MM.1S (cell line): ENCODE results near the gene TRIM72.
A peak's percentile ranks its signal among the peaks of the same experiment; 100 is the strongest.

Source experiments
- DNase-seq: peaks from one replicate; pipeline ENCODE4 v3.0.0-alpha.2; 2015
- H2AFZ ChIP-seq: fragments of 300-600 bp; sonication (generic); 2 replicates; pipeline ENCODE4 v1.6.0; 2016; ENCODE audit warnings: antibody characterized with exemption, low read length
- H3F3A ChIP-seq: fragments of 300-600 bp; sonication (generic); 2 replicates; pipeline ENCODE4 v1.6.1; 2016; ENCODE audit warnings: mild to moderate bottlenecking, antibody characterized with exemption, low read length, moderate library complexity, mixed read lengths; ENCODE audit not compliant: insufficient read depth
- H3K27ac ChIP-seq: fragments of 300-600 bp; sonication (generic); 2 replicates; pipeline ENCODE4 v1.5.1; 2016; ENCODE audit warnings: mild to moderate bottlenecking, low read length
- H3K27me3 ChIP-seq: fragments of 300-600 bp; sonication (generic); replicated peaks from 2 replicates; pipeline ENCODE4 v1.6.0; 2016; ENCODE audit warnings: low read length; ENCODE audit not compliant: insufficient read depth
- H3K36me3 ChIP-seq: fragments of 300-600 bp; sonication (generic); replicated peaks from 2 replicates; pipeline ENCODE4 v1.6.1; 2016; ENCODE audit warnings: mild to moderate bottlenecking, low read length, mixed read lengths; ENCODE audit not compliant: insufficient read depth
- H3K4me1 ChIP-seq: fragments of 300-600 bp; sonication (generic); 2 replicates; pipeline ENCODE4 v1.6.1; 2016; ENCODE audit warnings: low read length, mixed read lengths
- H3K4me2 ChIP-seq: fragments of 300-600 bp; sonication (generic); 2 replicates; pipeline ENCODE4 v1.6.0; 2016; ENCODE audit warnings: low read depth, low read length
- H3K4me3 ChIP-seq: fragments of 300-600 bp; sonication (generic); 2 replicates; pipeline ENCODE4 v1.5.1; 2016; ENCODE audit warnings: low read length, mixed read lengths
- H3K79me2 ChIP-seq: fragments of 300-600 bp; sonication (generic); 2 replicates; pipeline ENCODE4 v1.6.1; 2016; ENCODE audit warnings: mixed run types, low read length, mixed read lengths
- H3K9ac ChIP-seq: fragments of 300-600 bp; sonication (generic); 2 replicates; pipeline ENCODE4 v1.6.1; 2016; ENCODE audit warnings: low read length, mixed read lengths
- H3K9me2 ChIP-seq: fragments of 300-600 bp; sonication (generic); replicated peaks from 2 replicates; pipeline ENCODE4 v1.6.1; 2016; ENCODE audit warnings: mild to moderate bottlenecking, low read length, mixed read lengths; ENCODE audit not compliant: insufficient read depth
- H3K9me3 ChIP-seq: fragments of 300-600 bp; sonication (generic); replicated peaks from 2 replicates; pipeline ENCODE4 v1.6.1; 2016; ENCODE audit warnings: mild to moderate bottlenecking, low read length, mixed read lengths; ENCODE audit not compliant: insufficient read depth
- H4K20me1 ChIP-seq: fragments of 300-600 bp; sonication (generic); 2 replicates; pipeline ENCODE4 v1.6.1; 2016; ENCODE audit warnings: mild to moderate bottlenecking, low read length, moderate library complexity, mixed read lengths; ENCODE audit not compliant: insufficient read depth
- EZH2 ChIP-seq: fragments of 300-600 bp; sonication (generic); optimal IDR thresholded peaks from 2 replicates; pipeline ENCODE3; 2017; ENCODE audit warnings: low read depth, mild to moderate bottlenecking, antibody characterized with exemption, low read length, mixed read lengths
- EZH2phosphoT487 ChIP-seq: fragments of 300-600 bp; sonication (generic); IDR thresholded peaks from 2 replicates; pipeline ENCODE4 v1.6.1; 2018; ENCODE audit warnings: antibody characterized with exemption, low read length
- TF ChIP-seq, protein P1 (sequence below): fragments of 300-600 bp; sonication (generic); IDR thresholded peaks from 2 replicates; pipeline ENCODE4 v1.5.1; 2016; ENCODE audit warnings: antibody characterized with exemption, low read length, mixed read lengths

The TRIM72 gene

DNA sequence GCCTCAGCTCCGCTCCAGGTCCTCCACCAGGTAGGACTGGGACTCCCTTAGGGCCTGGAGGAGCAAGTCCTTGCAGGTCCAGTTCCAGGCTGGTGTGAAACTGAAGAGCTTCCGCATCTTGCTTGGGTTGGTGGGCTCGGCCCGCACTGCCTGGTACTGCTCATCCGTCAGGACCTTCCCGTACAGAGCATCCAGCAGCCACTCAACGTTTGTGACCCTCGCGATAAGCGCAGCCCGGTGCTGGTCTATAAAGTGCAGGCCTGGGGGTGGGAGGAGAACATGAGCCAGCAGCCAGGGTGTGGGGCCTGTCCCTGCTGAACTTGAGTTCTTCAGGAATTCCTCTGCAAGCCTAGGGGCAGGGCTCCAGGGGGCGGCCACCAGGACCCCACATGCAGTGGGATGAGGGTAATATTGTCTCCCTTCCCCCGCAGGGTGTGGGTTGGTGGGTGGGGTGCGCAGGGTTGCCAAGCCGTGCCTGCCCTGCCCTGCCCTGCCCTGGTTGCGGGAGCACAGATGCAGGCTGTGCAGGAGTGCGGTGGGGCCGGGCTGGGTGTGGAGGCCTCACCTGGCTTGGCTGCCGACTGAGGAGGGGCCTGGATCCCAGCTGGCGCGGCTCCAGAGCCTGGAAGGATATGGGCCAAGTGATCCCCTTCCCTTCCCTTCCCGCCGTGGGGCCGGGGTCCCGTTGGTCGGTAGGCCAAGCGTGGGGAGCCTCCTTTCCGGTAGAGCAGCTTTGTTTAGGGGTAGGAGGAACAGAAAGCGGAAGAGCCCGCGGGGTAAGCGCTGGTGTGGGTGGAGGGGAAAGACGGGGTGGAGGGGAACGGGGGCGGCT lies 12.1 kb upstream of the TRIM72 start:
- Histone ChIP-seq H3K36me3 (no peaks in the 10 kb centered on the region), H4K20me1 (no peaks in the 10 kb centered on the region), H3K4me3 (peak overlapping the region; percentile 80), H3K27me3 (no peaks in the 10 kb centered on the region), H3K27ac (no peak overlapping the region; the same call in 1 of the 2 replicates), H3K9ac (peak overlapping the region; percentile 54; the same call in 1 of the 2 replicates), H3K9me2 (no peaks in the 10 kb centered on the region), H3F3A (peaks cover 15% of the 10 kb centered on the region; the same call in 1 of the 2 replicates), H3K9me3 (no peaks in the 10 kb centered on the region), H2AFZ (peak overlapping the region; percentile 89), H3K4me1 (peaks cover 10% of the 10 kb centered on the region; the same call in 1 of the 2 replicates), H3K79me2 (no peaks in the 10 kb centered on the region), H3K4me2 (peak overlapping the region; percentile 81)
- DNase-seq, result peak; percentile 25
- no peak for TF ChIP-seq EZH2phosphoT487

DNA sequence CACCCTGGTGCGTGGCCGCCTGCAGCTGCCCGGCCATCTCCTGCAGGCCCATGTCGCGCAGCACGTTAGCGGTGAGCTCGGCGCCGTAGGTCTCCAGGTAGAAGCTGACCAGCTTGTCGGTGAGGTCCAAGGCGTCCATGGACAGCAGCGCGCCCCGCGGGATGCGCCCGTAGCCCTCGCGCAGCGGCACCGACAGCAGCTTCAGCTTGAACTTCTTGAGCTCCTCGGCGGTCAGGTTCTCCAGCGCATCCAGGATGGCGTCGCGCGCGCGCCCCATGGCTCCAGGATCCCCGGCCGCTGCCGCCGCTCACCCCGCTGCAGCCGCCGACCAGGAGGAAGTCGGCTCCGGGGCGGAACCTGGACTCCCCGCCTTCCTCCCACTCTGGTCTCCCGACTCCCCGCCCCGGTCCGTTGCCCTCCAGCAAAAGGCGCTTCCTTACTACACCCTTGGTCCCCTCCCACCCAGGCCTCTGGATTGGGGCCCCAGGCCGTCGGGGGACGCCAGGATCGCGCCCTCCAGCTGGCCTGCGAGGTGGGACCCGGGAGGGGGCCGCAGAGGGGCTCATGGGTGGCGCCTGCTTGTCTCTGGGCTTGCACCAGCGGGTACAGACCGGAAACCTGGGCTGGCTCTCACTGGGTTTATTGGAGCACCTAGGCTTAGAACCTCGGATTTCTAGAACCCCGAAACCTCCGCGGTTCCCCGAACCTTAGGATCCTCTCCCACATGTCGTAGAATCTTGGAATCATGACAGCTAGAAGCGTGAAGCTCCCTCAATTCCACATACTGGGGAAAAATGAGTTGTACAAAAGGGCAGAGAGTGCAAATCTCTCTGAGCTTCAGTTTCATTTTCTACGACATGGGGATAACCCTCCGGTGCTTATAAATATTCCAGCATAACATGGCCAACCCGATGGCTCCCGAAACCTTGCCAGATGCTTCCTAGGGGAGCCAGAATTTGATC lies 11.2 kb upstream of the TRIM72 start, which contains the start of gene PYCARD:
TSS of gene PYCARD (minus strand) at position 347 of the 962 bp plus-strand sequence. CDS start at position 277, 70 bp downstream.
- TF ChIP-seq EZH2, result no peak
- TF ChIP-seq EZH2phosphoT487, result no peak
- TF ChIP-seq, protein P1, sequence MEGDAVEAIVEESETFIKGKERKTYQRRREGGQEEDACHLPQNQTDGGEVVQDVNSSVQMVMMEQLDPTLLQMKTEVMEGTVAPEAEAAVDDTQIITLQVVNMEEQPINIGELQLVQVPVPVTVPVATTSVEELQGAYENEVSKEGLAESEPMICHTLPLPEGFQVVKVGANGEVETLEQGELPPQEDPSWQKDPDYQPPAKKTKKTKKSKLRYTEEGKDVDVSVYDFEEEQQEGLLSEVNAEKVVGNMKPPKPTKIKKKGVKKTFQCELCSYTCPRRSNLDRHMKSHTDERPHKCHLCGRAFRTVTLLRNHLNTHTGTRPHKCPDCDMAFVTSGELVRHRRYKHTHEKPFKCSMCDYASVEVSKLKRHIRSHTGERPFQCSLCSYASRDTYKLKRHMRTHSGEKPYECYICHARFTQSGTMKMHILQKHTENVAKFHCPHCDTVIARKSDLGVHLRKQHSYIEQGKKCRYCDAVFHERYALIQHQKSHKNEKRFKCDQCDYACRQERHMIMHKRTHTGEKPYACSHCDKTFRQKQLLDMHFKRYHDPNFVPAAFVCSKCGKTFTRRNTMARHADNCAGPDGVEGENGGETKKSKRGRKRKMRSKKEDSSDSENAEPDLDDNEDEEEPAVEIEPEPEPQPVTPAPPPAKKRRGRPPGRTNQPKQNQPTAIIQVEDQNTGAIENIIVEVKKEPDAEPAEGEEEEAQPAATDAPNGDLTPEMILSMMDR, result no peak
- H3K4me1 ChIP-seq, result peaks cover 10% of the 10 kb centered on the region; the same call in 1 of the 2 replicates
- peak within 1 kb of the TSS; percentile 9; the same call in 1 of the 2 replicates for H3K27ac ChIP-seq
- DNase-seq, result peak; percentile 25
- no peaks in the 10 kb centered on the region for H3K9me3 ChIP-seq
- H3F3A ChIP-seq, result peaks cover 15% of the 10 kb centered on the region; the same call in 1 of the 2 replicates
- peak within 1 kb of the TSS; percentile 54; the same call in 1 of the 2 replicates for H3K9ac ChIP-seq
- H3K27me3 ChIP-seq, result no peaks in the 10 kb centered on the region; the same call in 1 of the 2 replicates
- H4K20me1 ChIP-seq, result no peaks in the 10 kb centered on the region
- H2AFZ ChIP-seq, result peak within 1 kb of the TSS; percentile 89
- peak within 1 kb of the TSS; percentile 81 for H3K4me2 ChIP-seq
- H3K79me2 ChIP-seq, result no peaks in the 10 kb centered on the region
- H3K4me3 ChIP-seq, result peak within 1 kb of the TSS; percentile 80
- no peaks in the 10 kb centered on the region for H3K36me3 ChIP-seq
- no peaks in the 10 kb centered on the region for H3K9me2 ChIP-seq

DNA sequence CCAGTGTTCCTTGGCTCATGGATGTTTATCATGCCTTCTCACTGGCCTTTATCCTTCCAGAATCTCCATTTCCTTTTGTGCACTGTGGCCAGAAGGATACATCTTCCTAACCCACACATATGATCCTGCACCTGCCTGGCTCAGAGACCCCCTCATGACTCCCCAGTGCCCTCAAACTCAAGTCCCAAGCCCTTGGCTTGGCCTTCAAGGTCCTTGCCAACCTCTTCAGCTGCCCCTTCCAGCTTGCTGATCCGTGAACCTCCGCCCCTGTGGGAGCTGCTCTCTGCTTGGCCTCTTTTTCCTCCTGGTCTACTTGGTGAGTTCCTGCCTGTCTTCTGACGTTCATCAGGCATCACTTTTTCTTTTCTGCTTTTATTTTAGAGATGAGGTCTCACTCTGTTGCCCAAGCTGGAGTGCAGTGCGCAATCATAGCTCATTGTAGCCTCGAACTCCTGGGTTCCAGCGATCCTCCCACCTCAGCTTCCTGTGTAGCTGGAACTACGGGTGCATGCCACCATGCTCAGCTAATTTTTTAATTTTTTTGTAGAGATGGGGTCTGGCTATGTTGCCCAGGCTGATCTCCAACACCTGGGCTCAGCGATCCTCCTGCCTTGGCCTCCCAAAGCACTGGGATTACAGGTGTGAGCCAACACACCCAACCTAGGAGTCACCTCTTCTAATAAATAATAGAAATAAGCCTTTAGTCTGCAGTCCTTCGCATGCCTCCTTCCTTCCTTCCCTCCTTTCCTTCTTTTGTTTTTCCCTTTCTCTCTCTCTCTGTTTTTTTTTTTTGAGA lies 8.8 kb upstream of the TRIM72 start:
- H3K4me1 ChIP-seq, result peaks cover 10% of the 10 kb centered on the region; the same call in 1 of the 2 replicates

More for the DNA sequence above, 8.8 kb upstream of the TRIM72 start:
- Histone ChIP-seq H3K36me3 (no peaks in the 10 kb centered on the region), H3K9me3 (no peaks in the 10 kb centered on the region), H3K79me2 (no peaks in the 10 kb centered on the region), H3K4me2 (no peak overlapping the region), H3K27ac (no peak overlapping the region), H2AFZ (no peak overlapping the region), H3F3A (0 out of 2 replicates have a peak, but pooled peaks cover 7% of the 10 kb centered on the region), H3K9ac (no peak overlapping the region), H4K20me1 (no peaks in the 10 kb centered on the region), H3K9me2 (no peaks in the 10 kb centered on the region), H3K4me3 (no peak overlapping the region), H3K27me3 (no peaks in the 10 kb centered on the region; the same call in 1 of the 2 replicates)
- no peak for TF ChIP-seq EZH2
- no peak for TF ChIP-seq EZH2phosphoT487
- TF ChIP-seq, protein P1, result no peak
- no peak for DNase-seq
